Prostate gland (tissue), 2 donors: ENCODE results near the gene ERG. TPM values are rescaled to one million over a fixed set of nuclear protein-coding genes. Genes with fewer than 3 reads are reported as not detected.

Experiments
- DNase-seq: peaks from one replicate; pipeline ENCODE4 v3.0.0-alpha.2; 2019; ENCODE audit warnings: low spot score
- H3K27ac ChIP-seq, 2 donors: fragments of 200-600 bp; sonication (generic); 2 replicates each; pipeline ENCODE4 v1.5.1; 2017 to 2019
- H3K27me3 ChIP-seq: fragments of 200-600 bp; sonication (generic); replicated peaks from 2 replicates; pipeline ENCODE4 v1.5.1; 2019; ENCODE audit not compliant: insufficient read depth
- H3K36me3 ChIP-seq, 2 donors: fragments of 200-600 bp; sonication (generic); 1 replicate in 1 of 2; 2 replicates in 1 of 2; pipeline versions ENCODE4 v1.5.1 to v1.8.1; 2017 to 2019
- H3K4me1 ChIP-seq: fragments of 200-600 bp; sonication (generic); replicated peaks from 2 replicates; pipeline ENCODE4 v1.5.1; 2019
- H3K4me3 ChIP-seq, 2 donors: fragments of 200-600 bp; sonication (generic); 2 replicates each; pipeline ENCODE4 v1.5.1; 2017 to 2019
- H3K9me3 ChIP-seq: fragments of 200-600 bp; sonication (generic); 2 replicates; pipeline ENCODE4 v1.5.1; 2017
- CTCF ChIP-seq, 4 experiments: fragments of 200-600 bp in 2 of 4; fragments of 450-650 bp in 2 of 4; sonication (generic) in 2 of 4; IDR thresholded peaks; 1 replicate in 3 of 4; 2 replicates in 1 of 4; pipeline ENCODE4 v1.5.1; 2016 to 2019; ENCODE audit warnings: antibody characterized with exemption in 4 of 4, mild to moderate bottlenecking in 2 of 4, moderate library complexity in 2 of 4
- POLR2A ChIP-seq: fragments of 450-650 bp; IDR thresholded peaks from one replicate; pipeline ENCODE4 v1.6.1; 2016; ENCODE audit warnings: antibody characterized with exemption, mild to moderate bottlenecking
- POLR2AphosphoS5 ChIP-seq: sonication (generic); formaldehyde crosslinking; IDR thresholded peaks from one replicate; pipeline ENCODE4 v1.6.1; 2017; ENCODE audit warnings: antibody characterized with exemption
- WGBS: methylation state at CpG from one replicate; pipeline ENCODE4 v1.1.5; 2018; 5-methylcytosine and 5-hydroxymethylcytosine counted together
- intact Hi-C: fragments of 100-400 bp; cut with DNase I; formaldehyde crosslinking; loops from one replicate; pipeline ENCODE4 v1.14.2; 2022
- total RNA-seq, 2 donors: library from RNA; depleted of rRNA; stranded (reverse); fragments of >200 nt; gene quantifications; one replicate each; pipeline ENCODE4 v1.1.0, GENCODE V29; 2016

The ERG gene
- total RNA-seq, 2 donors from 2014 or later, result 2.6 to 11.2 TPM

- DNase-seq, result no peak
- intact Hi-C loops, result no loop called here
- Histone ChIP-seq H3K36me3 (no peaks in the 10 kb centered on the region), H3K4me1 (no peaks in the 10 kb centered on the region), H3K27me3 (no peaks in the 10 kb centered on the region), H3K4me3 (no peak overlapping the region), H3K27ac (no peak overlapping the region), H3K9me3 (no peaks in the 10 kb centered on the region)
- 87% methylated on average over 7 of the region's 7 CpGs for WGBS
- no peak for TF ChIP-seq CTCF (IDR thresholded peaks at IDR 0.05)
- no peak for TF ChIP-seq POLR2A
- no peak for TF ChIP-seq POLR2AphosphoS5
These were observed 138.4 kb downstream of the ERG start for GRCh38 chr21:38359835-38360234.

GRCh38 chr21:38359090-38359489 is 139.2 kb downstream of the ERG start:
- Histone ChIP-seq H3K9me3 (no peaks in the 10 kb centered on the region), H3K36me3 (no peaks in the 10 kb centered on the region), H3K27me3 (no peaks in the 10 kb centered on the region), H3K4me1 (no peaks in the 10 kb centered on the region), H3K27ac (no peak overlapping the region), H3K4me3 (no peak overlapping the region)
- WGBS, result 88% methylated on average over 5 of the region's 5 CpGs
- DNase-seq, result no peak
- TF ChIP-seq POLR2AphosphoS5, result no peak
- no peak for TF ChIP-seq CTCF (IDR thresholded peaks at IDR 0.05)
- no peak for TF ChIP-seq POLR2A
- intact Hi-C loops, result no loop called here

GRCh38 chr21:38358666-38359065 is 139.6 kb downstream of the ERG start:
- H3K4me1 ChIP-seq, result no peaks in the 10 kb centered on the region
- TF ChIP-seq POLR2A (no peak), POLR2AphosphoS5 (no peak), CTCF (IDR thresholded peaks at IDR 0.05) (no peak)
- intact Hi-C loops, result no loop called here
- no peak for DNase-seq
- H3K27ac ChIP-seq, result no peak overlapping the region
- no peaks in the 10 kb centered on the region for H3K27me3 ChIP-seq
- WGBS, result 95% methylated on average over 3 of the region's 3 CpGs
- no peaks in the 10 kb centered on the region for H3K9me3 ChIP-seq
- H3K4me3 ChIP-seq, result no peak overlapping the region
- no peaks in the 10 kb centered on the region for H3K36me3 ChIP-seq

GRCh38 chr21:38358098-38358497 is 140.2 kb downstream of the ERG start:
- no peak overlapping the region for H3K4me3 ChIP-seq
- no peak for TF ChIP-seq POLR2AphosphoS5
- TF ChIP-seq POLR2A, result no peak
- TF ChIP-seq CTCF (IDR thresholded peaks at IDR 0.05), result no peak
- no peaks in the 10 kb centered on the region for H3K36me3 ChIP-seq
- 95% methylated on average over 1 of the region's 1 CpG for WGBS
- H3K27me3 ChIP-seq, result no peaks in the 10 kb centered on the region
- DNase-seq, result no peak
- no peak overlapping the region for H3K27ac ChIP-seq
- H3K4me1 ChIP-seq, result no peaks in the 10 kb centered on the region
- intact Hi-C loops, result no loop called here
- H3K9me3 ChIP-seq, result no peaks in the 10 kb centered on the region

GRCh38 chr21:38356883-38357625 is 141.2 kb downstream of the ERG start:
- DNase-seq, result no peak
- WGBS, result 83% methylated on average over 14 of the region's 14 CpGs
- Histone ChIP-seq H3K4me1 (no peaks in the 10 kb centered on the region), H3K27me3 (no peaks in the 10 kb centered on the region), H3K4me3 (no peak overlapping the region), H3K36me3 (no peaks in the 10 kb centered on the region), H3K27ac (no peak overlapping the region), H3K9me3 (no peaks in the 10 kb centered on the region)
- intact Hi-C loops, result loop anchor here (2.0 kb wide), 1 partner anchor 138 kb away; no protein-coding TSS in a partner anchor
- no peak for TF ChIP-seq CTCF (IDR thresholded peaks at IDR 0.05)
- TF ChIP-seq POLR2A, result no peak
- no peak for TF ChIP-seq POLR2AphosphoS5
